GM23338 (cell line): Measurements from ENCODE around the gene CMIP. TPM values are rescaled to one million over a fixed set of nuclear protein-coding genes. Genes with fewer than 3 reads are reported as not detected.

Experiments used
- ATAC-seq: fragments of 200-7000 bp; cut with Tn5 transposase; 3 replicates; pipeline ENCODE4 v1.9.1; 2020
- DNase-seq: peaks from one replicate; pipeline ENCODE4 v3.0.0-alpha.2; 2015; ENCODE audit warnings: low spot score
- H2AFZ ChIP-seq: fragments of 200-600 bp; sonication (generic); 2 replicates; pipeline ENCODE4 v1.8.0; 2016; ENCODE audit warnings: antibody characterized with exemption, mild to moderate bottlenecking, moderate library complexity
- H3F3A ChIP-seq: fragments of 200-600 bp; sonication (generic); replicated peaks from 2 replicates; pipeline ENCODE4 v1.8.0; 2017; ENCODE audit warnings: antibody characterized with exemption, mixed run types, low read depth
- H3K27ac ChIP-seq: fragments of 200-600 bp; sonication (generic); 2 replicates; pipeline ENCODE4 v1.6.1; 2016; ENCODE audit warnings: low read depth
- H3K27me3 ChIP-seq: fragments of 200-600 bp; sonication (generic); 2 replicates; pipeline ENCODE4 v1.8.0; 2016; ENCODE audit warnings: mild to moderate bottlenecking, mixed run types, moderate library complexity; ENCODE audit not compliant: insufficient read depth
- H3K36me3 ChIP-seq: fragments of 200-600 bp; sonication (generic); 2 replicates; pipeline ENCODE4 v1.8.0; 2016; ENCODE audit warnings: mild to moderate bottlenecking; ENCODE audit not compliant: insufficient read depth
- H3K4me1 ChIP-seq: fragments of 200-600 bp; sonication (generic); 2 replicates; pipeline ENCODE4 v1.8.0; 2016; ENCODE audit warnings: mild to moderate bottlenecking, moderate library complexity; ENCODE audit not compliant: insufficient read depth
- H3K4me2 ChIP-seq: fragments of 200-600 bp; sonication (generic); 2 replicates; pipeline ENCODE4 v1.7.1; 2017; ENCODE audit warnings: mixed run types
- H3K4me3 ChIP-seq: fragments of 200-600 bp; sonication (generic); 2 replicates; pipeline ENCODE4 v1.6.1; 2016; ENCODE audit warnings: mixed run types
- H3K79me2 ChIP-seq: fragments of 200-600 bp; sonication (generic); replicated peaks from 2 replicates; pipeline ENCODE4 v1.8.0; 2017; ENCODE audit warnings: mild to moderate bottlenecking; ENCODE audit not compliant: insufficient read depth
- H3K9me2 ChIP-seq: fragments of 200-600 bp; sonication (generic); 2 replicates; pipeline ENCODE4 v1.8.0; 2017; ENCODE audit not compliant: insufficient read depth
- H4K20me1 ChIP-seq: fragments of 200-600 bp; sonication (generic); replicated peaks from 2 replicates; pipeline ENCODE4 v1.8.0; 2017; ENCODE audit warnings: mild to moderate bottlenecking; ENCODE audit not compliant: insufficient read depth
- H3K27ac Mint-ChIP-seq: 2 replicates; pipeline ENCODE4 v1.8.0; 2020; ENCODE audit warnings: inconsistent platforms, mild to moderate bottlenecking, moderate library complexity, mixed read lengths
- H3K27me3 Mint-ChIP-seq: 3 replicates; pipeline ENCODE4 v1.8.0; 2022; ENCODE audit warnings: low read depth, mild to moderate bottlenecking, moderate library complexity, mixed read lengths, inconsistent platforms; ENCODE audit not compliant: insufficient read depth, poor library complexity
- H3K36me3 Mint-ChIP-seq: 3 replicates; pipeline ENCODE4 v1.8.0; 2021; ENCODE audit warnings: low read depth, mild to moderate bottlenecking, inconsistent platforms, moderate library complexity, mixed read lengths
- H3K4me1 Mint-ChIP-seq: 3 replicates; pipeline ENCODE4 v1.8.0; 2020; ENCODE audit warnings: mild to moderate bottlenecking, inconsistent platforms, mixed read lengths
- H3K4me3 Mint-ChIP-seq: 3 replicates; pipeline ENCODE4 v1.8.0; 2021; ENCODE audit warnings: moderate library complexity, mild to moderate bottlenecking, inconsistent platforms, mixed read lengths
- H3K9me3 Mint-ChIP-seq: 3 replicates; pipeline ENCODE4 v1.8.0; 2020; ENCODE audit warnings: moderate library complexity, mild to moderate bottlenecking, inconsistent platforms, mixed read lengths
- CREB1 ChIP-seq: fragments of 250-450 bp; sonication (Bioruptor Pico); IDR thresholded peaks from 2 replicates; pipeline ENCODE4 v1.5.0; 2020; ENCODE audit warnings: low read depth, mild to moderate bottlenecking, moderate library complexity
- CTCF ChIP-seq, 2 experiments: fragments of 200-600 bp in 1 of 2; sonication (generic) in 1 of 2; conservative IDR thresholded peaks; 2 replicates each; pipeline versions ENCODE4 v1.5.1 to v1.6.1; 2016 to 2017; ENCODE audit warnings: antibody characterized with exemption in 2 of 2, low read depth in 2 of 2, mild to moderate bottlenecking in 2 of 2, moderate library complexity in 1 of 2
- ETS1 ChIP-seq: IDR thresholded peaks from 2 replicates; pipeline ENCODE4 v1.6.1; 2016; ENCODE audit warnings: antibody characterized with exemption
- EZH2 ChIP-seq: fragments of 200-600 bp; sonication (generic); IDR thresholded peaks from one replicate; pipeline ENCODE4 v1.8.0; 2017; ENCODE audit warnings: antibody characterized with exemption, mild to moderate bottlenecking, low read depth; ENCODE audit not compliant: unreplicated experiment
- EZH2phosphoT487 ChIP-seq: fragments of 200-600 bp; sonication (generic); IDR thresholded peaks from one replicate; pipeline ENCODE4 v1.8.1; 2018; ENCODE audit warnings: antibody characterized with exemption; ENCODE audit not compliant: unreplicated experiment
- POLR2AphosphoS5 ChIP-seq: IDR thresholded peaks from 2 replicates; pipeline ENCODE4 v1.6.1; 2016; ENCODE audit warnings: antibody characterized with exemption, low read depth
- ZNF114 ChIP-seq: fragments of 250-450 bp; sonication (Bioruptor Pico); IDR thresholded peaks from 2 replicates; pipeline ENCODE4 v1.5.0; 2020; ENCODE audit warnings: mild to moderate bottlenecking, moderate library complexity
- ZNF331 ChIP-seq: fragments of 250-450 bp; sonication (Bioruptor Pico); IDR thresholded peaks from 2 replicates; pipeline ENCODE4 v1.5.0; 2020; ENCODE audit warnings: low read depth, mild to moderate bottlenecking, moderate library complexity
- ZNF462 ChIP-seq: fragments of 250-450 bp; sonication (Bioruptor Pico); IDR thresholded peaks from 2 replicates; pipeline ENCODE4 v1.5.0; 2020; ENCODE audit warnings: mild to moderate bottlenecking, moderate library complexity
- polyA plus RNA-seq: library from polyadenylated mRNA; unstranded; fragments of >200 nt; fragmentation: Nextera tagmentation; extraction: Ambion mirVana; gene quantifications from 2 replicates; pipeline ENCODE4 v1.2.1, GENCODE V29; 2016
- total RNA-seq: library from RNA; depleted of rRNA; stranded (reverse); fragments of >200 nt; shearing (Covaris generic); gene quantifications from 2 replicates; pipeline ENCODE4 v1.2.3, GENCODE V29; 2014

Gene CMIP
- total and polyA plus RNA-seq, 2 experiments from 2014 or later, result 9.5 to 62.3 TPM

- H3F3A ChIP-seq, result no peaks in the 10 kb centered on the region
- H4K20me1 ChIP-seq, result peaks cover 44% of the 10 kb centered on the region
- H3K4me3 ChIP-seq, result no peak overlapping the region
- peaks cover 15% of the 10 kb centered on the region for H3K27me3 Mint-ChIP-seq
- H3K9me3 Mint-ChIP-seq, result no peaks in the 10 kb centered on the region
- peaks cover 35% of the 10 kb centered on the region for H3K4me1 Mint-ChIP-seq
- DNase-seq (no peak), ATAC-seq (no peak)
- no peaks in the 10 kb centered on the region for H3K27me3 ChIP-seq
- no peaks in the 10 kb centered on the region for H3K36me3 ChIP-seq
- no peak overlapping the region for H3K4me3 Mint-ChIP-seq
- H3K79me2 ChIP-seq, result peaks cover 86% of the 10 kb centered on the region
- no peak overlapping the region for H3K27ac ChIP-seq
- no peak overlapping the region for H2AFZ ChIP-seq
- no peaks in the 10 kb centered on the region for H3K9me2 ChIP-seq
- no peak overlapping the region for H3K27ac Mint-ChIP-seq
- TF ChIP-seq ZNF331 (CRISPR knock-in tag), result no peak
- no peak for TF ChIP-seq CTCF (conservative IDR thresholded peaks at IDR 0.05; ENCODE audit: low read depth in 2 of 2)
- no peak for TF ChIP-seq ZNF462 (CRISPR knock-in tag)
- no peak for TF ChIP-seq EZH2
- no peak for TF ChIP-seq CREB1
- no peak for TF ChIP-seq ZNF114 (CRISPR knock-in tag)
- TF ChIP-seq EZH2phosphoT487, result no peak
- TF ChIP-seq ETS1, result no peak
- no peak for TF ChIP-seq POLR2AphosphoS5
- no peaks in the 10 kb centered on the region; the same call in 2 of the 3 replicates for H3K36me3 Mint-ChIP-seq
- no peaks in the 10 kb centered on the region; the same call in 1 of the 2 replicates for H3K4me1 ChIP-seq
- no peak overlapping the region for H3K4me2 ChIP-seq
Observed at GRCh38 chr16:81569361-81570034, 124.9 kb downstream of the CMIP start.
